HG03095 (cell line): ENCODE results near the gene DSG4.
"Not testable (repeated sequence)": the region's sequence is repeated elsewhere in the genome, so short reads cannot be mapped to it uniquely, and the experiment has no call there.

Experiments used
- ATAC-seq: cut with Tn5 transposase; IDR thresholded peaks from one replicate; pipeline ENCODE4 v1.9.1; 2021; ENCODE audit warnings: moderate library complexity; ENCODE audit not compliant: unreplicated experiment

The DSG4 gene, protein sequence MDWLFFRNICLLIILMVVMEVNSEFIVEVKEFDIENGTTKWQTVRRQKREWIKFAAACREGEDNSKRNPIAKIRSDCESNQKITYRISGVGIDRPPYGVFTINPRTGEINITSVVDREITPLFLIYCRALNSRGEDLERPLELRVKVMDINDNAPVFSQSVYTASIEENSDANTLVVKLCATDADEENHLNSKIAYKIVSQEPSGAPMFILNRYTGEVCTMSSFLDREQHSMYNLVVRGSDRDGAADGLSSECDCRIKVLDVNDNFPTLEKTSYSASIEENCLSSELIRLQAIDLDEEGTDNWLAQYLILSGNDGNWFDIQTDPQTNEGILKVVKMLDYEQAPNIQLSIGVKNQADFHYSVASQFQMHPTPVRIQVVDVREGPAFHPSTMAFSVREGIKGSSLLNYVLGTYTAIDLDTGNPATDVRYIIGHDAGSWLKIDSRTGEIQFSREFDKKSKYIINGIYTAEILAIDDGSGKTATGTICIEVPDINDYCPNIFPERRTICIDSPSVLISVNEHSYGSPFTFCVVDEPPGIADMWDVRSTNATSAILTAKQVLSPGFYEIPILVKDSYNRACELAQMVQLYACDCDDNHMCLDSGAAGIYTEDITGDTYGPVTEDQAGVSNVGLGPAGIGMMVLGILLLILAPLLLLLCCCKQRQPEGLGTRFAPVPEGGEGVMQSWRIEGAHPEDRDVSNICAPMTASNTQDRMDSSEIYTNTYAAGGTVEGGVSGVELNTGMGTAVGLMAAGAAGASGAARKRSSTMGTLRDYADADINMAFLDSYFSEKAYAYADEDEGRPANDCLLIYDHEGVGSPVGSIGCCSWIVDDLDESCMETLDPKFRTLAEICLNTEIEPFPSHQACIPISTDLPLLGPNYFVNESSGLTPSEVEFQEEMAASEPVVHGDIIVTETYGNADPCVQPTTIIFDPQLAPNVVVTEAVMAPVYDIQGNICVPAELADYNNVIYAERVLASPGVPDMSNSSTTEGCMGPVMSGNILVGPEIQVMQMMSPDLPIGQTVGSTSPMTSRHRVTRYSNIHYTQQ

DNA sequence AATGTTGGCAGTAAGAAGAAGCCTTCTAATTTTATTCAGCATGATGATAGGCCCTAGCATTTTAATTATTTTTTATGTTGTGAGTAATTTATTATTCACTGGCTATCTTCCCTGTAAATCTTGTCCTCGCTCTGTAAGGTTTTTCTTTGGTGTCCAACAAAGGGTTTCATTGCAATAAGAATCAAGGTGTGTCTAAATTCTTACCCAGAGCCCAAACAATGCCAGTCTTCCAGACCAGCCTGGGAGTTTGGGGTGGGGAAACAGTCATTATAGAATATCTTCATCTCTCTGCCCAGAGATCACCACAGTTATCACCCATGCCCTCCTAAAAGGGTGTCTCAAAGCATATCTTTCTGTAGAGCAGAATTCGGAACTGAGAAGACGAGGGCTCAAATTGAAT lies at the start of gene DSG4:
Gene DSG4, plus strand, starts transcription at position 301 of the 400 bp plus-strand sequence. CDS start 135 bp downstream, outside the sequence.
- ATAC-seq = no peak

DNA sequence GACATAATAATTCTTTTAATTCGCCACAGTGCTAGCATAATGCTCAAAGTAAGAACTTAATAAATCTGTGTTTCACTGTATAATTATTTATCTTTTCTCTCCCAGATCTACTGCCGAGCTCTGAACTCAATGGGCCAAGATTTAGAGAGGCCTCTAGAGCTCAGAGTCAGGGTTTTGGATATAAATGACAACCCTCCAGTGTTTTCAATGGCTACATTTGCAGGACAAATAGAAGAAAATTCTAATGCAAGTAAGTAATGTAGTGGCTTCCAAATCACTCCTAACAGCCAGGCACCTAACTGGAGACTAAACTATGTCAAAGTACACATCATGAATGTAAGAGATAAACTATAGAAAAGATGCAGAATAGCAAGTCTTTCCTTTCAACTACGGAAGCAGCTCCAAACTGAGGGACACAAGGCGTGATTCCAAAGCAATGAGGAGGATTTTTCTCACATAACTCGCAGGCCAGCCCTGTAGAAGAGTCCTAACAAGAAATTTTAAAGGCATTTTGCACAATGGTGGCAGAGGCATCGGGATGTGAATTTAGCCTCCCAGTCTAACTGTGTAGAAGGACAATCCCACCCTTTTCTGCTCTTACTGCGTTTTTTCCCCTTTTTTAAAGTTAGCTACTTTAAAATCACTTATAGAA lies 46.7 kb upstream of the DSG4 start:
- ATAC-seq = no peak

DNA sequence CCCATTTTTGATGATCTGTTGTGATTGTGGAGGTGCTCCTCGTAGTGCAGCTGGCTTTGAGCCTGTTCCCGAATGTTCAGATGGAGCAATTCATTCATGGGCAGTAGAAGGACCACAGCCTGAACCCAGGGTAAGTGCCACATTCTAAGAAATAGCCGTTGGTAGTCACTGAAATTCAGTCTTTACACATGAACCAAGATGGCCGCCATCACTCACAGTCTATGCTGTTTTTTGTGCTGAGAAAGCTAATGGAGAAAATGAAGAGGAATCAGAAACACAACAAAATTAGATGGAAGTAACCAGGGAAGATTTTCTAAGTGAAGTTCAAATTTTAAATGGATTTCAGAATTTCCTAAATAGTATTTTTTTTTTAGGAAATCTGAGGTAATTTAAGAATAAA lies 33.1 kb upstream of the DSG4 start:
- ATAC-seq = no peak

DNA sequence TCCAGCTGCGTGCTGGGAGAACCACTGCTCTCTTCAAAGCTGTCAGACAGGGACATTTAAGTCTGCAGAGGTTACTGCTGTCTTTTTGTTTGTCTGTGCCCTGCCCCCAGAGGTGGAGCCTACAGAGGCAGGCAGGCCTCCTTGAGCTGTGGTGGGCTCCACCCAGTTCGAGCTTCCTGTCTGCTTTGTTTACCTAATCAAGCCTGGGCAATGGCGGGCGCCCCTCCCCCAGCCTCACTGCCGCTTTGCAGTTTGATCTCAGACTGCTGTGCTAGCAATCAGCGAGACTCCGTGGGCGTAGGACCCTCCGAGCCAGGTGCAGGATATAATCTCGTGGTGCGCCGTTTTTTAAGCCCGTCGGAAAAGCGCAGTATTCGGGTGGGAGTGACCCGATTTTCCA lies 23.2 kb upstream of the DSG4 start:
- ATAC-seq = not testable (repeated sequence)

DNA sequence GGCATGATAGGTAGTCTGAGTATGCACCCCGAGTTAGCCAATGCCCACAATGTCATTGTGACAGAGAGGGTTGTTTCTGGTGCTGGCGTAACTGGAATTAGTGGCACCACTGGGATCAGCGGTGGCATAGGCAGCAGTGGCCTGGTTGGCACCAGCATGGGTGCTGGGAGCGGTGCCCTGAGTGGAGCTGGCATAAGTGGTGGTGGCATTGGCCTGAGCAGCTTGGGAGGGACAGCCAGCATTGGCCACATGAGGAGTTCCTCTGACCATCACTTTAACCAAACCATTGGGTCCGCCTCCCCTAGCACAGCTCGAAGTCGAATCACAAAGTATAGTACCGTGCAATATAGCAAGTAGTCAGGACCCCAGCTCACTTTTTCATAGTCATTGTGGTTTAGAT lies 21.6 kb upstream of the DSG4 start:
- no peak for ATAC-seq

DNA sequence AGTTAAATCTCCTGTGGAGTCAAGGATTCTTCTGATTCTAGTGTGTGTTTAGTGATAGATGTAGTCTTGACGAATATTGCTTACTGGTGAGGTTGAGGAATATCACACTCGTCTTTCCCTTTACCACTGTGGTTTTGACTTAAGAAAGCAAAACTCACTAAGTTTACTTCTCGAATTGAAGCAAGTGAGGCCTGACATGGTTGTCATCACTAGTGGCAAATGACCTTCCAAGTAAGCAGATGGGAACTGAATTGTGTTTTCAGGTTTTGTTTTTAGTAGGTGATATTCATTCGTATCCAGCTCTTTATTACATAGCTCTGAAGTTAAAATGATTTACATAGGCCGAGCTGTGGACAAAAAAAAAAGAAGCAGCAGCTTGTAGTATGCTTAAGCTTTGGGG lies 20.6 kb upstream of the DSG4 start:
- no peak for ATAC-seq

DNA sequence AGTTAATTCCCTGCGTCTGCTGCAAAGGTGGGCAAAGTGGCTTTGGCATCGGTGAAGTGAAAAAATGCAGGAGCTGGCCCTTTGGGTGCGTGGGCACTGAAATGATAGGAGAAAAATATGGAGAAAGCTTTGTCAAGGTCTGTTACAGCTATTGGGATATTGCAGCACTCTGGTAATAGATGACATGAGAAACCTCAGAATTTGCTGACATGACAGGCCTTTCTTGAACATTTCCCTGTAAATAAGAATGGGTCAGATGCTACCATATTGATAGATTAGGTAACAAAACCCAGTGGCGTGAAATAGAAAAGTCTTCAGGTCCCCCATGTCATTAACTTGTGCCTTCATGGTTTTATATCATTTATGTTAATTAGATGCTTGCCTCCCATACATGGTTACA lies 12.4 kb upstream of the DSG4 start:
- ATAC-seq = no peak

DNA sequence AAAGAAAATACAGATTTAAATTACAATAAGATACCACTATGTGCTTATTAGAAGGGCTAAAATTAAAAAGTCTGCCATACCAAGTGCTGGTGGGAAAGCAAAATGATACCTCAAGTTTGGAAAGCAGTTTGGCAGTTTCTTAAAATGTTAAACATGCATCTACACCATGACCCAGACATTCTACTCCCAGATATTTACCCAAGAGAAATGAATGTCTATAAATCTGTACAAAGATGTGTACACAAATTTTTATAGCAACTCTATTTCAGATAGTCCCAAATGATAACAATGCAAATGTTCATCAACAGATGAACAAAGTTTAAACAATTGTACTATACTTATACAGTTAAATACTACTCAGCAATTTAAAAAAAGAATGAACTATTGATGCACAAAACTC lies 7.1 kb upstream of the DSG4 start:
- ATAC-seq = no peak

DNA sequence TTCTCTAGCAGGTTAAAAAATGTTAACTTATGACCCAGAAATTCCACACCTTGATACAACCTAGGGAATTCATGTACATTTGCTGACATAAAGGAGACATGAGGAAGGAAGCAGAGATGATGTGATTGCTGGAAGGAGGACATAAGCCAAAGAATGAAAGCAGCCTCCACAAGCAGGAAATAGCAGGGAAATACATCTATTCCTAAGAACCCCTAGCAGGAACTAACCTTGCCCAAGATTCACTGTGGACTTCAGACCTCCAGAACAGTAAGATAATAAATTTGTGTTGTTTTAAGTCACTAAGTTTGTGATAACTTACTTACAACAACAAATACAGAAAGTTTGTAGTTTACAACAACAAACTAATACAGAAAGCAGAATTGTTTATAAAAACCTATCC lies 4.6 kb upstream of the DSG4 start:
- ATAC-seq = no peak

DNA sequence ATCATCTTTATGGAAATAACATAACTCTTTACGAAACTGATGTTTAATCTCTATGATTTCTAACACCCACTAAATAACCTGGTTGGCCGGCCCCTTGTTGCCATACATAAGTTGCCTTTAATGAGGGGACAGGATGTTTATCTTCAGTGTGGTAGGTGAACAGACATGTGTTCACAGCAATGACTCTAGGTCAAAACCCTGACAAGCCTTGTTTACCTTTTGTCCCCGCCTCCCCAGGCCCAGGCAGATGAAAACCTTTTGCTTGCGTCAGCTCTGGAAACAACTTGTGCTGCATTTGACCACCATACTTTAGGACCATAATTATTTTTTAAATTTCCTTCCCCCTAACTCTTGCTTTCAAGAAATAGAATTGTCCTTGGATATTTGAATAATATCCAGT lies 2.9 kb upstream of the DSG4 start:
- no peak for ATAC-seq

DNA sequence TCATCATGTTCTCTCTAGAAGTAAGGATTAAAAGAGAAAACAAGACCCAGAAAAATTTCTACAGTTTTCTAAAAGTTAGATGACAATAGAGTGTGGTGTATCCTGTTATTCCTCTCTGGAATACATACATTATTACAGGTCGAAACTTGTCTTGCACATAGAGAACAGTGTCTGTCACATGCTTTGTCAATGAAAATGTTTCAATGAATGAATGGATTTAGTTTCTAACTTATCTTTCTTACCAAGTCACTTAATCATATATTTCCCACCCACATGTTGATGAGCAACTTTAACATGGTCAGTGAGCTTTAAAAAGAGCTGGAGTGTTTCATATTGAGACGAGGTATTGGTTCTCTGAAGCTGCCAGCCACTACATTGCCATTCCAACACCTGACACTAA lies 4.3 kb downstream of the DSG4 start:
- no peak for ATAC-seq

DNA sequence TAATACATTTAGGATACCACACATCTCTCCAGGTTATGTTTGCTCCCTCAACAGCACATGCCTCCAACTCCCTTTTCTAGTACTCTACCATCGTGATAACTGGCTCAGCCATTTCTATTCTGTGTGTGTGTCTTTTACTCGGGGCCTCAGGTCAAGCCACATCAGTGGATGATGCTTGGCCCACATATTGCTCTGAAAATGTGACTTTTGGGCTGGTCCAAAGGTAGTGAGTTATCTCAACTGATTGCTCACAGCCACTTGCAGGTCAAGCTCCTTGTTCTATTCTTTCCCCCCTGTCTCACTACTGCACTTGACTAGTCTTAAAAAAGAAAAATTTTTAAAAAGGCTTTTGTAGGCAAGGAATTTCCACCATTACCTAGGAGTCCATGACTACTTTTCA lies 5.5 kb downstream of the DSG4 start:
- no peak for ATAC-seq

DNA sequence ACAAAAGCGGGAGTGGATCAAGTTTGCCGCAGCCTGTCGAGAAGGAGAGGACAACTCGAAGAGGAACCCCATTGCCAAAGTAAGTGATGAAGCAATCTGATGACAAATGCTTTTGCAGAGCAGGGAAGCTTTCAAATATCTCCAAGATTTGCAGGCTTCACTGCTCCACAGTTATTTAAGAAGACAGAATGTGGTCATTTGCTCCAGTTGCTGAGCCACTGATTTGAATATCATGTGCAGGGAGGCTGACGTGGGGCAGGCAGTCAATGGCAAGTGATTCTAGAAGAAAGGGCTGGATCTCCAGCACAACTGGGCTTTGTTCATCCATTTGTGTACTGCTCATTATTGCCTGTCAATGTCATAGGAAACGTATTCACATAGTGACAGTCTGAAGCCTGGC lies 10.2 kb downstream of the DSG4 start:
- ATAC-seq = no peak

DNA sequence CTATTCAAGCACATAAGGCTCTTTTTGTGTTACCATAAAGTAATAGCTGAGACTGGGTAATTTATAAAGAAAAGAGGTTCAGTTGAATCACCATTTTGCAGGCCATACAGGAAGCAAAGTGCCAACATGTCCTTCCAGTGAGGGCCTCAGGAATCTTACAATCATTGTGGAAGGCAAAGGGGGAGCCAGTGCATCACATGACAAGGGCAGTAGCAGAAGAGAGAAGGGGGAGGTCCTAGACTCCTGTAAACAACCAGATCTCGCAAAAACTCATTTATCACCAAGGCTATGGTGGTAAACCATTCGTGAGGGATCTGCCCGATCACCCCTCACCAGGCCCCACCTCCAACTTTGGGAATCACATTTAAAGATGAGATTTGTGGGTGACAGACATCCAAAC lies 16.7 kb downstream of the DSG4 start:
- ATAC-seq = no peak

DNA sequence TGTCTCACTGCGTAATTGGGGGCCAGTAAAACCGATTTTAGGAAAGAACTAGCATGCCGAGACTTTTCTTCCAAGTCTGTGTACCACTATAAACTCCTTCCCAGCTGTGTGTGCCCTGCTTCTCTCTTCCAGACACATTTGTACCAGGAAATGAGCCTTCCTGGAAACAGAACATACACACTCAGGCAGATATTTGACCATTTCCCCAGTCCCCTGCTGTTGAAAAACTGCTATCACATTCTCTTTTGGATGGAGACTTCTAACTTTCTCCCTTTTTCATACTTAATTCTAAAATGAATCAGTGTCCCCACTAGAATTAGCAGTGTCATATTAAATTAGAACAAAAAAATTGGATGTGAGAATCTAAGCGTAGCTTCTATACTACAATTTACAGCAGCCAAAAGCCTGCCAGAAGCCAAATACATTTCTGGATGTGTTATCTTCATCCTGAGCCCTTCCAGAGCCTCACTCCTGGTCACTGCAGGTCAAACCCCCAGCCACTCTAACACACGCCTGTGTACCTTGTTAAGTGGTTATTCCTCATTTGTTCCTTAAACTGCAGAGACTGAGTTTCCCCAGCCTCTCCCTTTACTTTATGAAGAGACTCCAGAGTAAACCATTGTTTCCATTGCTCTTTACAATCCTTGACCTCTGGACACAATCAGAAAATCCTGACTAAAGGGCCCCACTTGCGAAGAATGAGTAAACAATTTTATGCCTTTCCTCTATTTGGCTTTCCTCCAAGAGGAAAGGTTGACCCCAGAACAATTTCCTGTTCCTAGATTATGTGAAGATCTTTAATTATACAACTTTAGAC lies 20.4 kb downstream of the DSG4 start:
- no peak for ATAC-seq

DNA sequence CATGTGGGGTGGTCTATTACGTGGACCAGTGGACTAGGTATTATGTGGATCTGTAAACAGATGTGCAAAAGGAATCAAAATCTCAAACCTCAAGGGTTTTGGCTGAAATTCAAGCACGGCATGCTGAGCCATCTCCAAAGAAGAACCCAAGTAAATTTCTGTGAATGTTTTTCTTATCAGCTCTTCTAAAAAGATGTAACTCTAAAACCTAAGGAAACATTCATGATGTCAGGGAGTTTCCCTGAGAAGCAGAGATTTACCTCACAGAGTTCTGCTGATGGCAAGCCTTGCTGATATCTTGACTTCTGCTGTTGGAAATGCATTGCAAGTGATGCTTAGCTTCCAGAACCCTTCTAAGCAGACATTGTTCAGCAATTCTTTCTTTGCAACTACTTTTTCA lies 21.6 kb downstream of the DSG4 start:
- no peak for ATAC-seq

DNA sequence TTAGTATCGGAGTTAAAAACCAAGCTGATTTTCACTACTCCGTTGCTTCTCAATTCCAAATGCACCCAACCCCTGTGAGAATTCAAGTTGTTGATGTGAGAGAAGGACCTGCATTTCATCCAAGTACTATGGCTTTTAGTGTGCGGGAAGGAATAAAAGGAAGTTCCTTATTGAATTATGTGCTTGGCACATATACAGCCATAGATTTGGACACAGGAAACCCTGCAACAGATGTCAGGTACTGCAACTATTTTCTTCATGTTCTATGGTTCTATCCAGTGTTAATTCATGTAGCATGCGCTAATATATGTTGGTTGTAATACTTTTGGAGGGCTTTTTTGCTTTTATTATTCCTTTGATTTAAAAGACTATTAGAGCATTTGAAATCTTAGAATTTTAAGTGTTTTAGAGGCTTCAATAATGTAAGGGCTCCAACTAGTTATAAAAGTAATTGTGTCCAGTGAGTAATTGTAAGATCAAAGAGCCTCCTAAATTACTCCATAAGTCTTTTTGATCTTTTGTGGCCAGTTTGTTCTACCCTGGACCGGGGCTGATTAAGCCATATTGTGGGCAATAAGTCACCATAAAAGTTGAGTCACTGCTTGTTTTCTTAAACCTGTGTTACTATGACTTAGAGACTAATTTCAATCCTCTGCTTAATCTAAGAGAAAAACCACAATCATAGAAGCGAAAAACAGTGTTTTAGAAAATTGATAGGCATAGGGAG lies 22.9 kb downstream of the DSG4 start:
- ATAC-seq = no peak

DNA sequence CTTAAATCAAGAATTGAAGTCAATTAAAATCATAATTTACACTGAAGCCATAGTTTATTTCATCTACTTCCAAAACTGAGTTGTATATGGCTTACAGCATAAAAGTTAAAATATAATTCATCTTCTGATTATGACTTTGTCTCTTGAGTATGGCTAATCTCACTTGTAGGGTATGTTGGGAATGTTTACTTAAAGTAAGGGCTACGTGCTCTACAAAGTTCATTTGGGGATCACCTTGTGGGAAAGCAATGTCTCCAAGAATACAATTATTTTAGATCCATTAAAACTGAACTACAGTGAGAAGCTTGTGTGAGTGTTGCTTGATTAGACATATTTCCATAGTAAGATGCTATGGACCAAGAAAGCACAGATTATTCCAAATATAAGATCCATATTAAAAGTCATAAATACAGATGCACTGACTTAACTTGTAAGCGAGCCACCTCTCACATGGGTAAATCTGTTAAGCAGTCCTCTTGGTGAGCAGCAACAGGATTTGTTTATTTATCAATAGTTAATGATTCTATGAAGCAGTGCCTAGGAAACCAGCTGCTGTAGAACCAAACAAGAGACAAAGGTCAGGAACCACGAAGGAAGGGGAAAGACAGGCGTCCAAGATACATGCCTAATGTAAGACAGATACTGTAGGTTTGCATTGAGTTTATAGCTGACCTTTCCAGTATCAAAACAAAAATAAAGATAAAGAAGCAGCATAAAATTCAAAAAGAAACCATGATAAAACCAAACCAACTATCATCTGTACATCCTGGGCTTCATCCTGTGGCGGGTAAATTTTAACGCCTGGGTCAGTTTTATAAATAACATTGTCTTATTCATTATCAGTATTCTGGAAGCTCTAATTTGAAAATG lies 24.8 kb downstream of the DSG4 start:
- no peak for ATAC-seq

DNA sequence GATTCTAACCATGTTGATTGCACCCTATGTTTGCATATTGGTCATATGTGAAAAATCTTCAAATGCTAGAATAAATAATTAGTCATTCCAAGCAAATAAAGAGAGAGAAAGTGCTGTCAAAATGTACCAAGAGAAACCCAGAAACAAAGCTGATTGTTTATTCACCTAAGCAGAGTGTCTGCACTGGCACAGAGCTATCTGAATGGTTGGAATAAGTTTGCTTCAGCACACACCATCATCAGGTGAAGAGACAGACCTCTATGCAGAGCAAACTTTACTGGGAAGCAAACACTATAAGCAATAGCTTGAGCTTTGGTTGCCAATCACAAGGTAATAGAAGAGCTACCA lies 25.4 kb downstream of the DSG4 start:
- no peak for ATAC-seq
